ENCODE measurements around the gene PDCD2.

DNA sequence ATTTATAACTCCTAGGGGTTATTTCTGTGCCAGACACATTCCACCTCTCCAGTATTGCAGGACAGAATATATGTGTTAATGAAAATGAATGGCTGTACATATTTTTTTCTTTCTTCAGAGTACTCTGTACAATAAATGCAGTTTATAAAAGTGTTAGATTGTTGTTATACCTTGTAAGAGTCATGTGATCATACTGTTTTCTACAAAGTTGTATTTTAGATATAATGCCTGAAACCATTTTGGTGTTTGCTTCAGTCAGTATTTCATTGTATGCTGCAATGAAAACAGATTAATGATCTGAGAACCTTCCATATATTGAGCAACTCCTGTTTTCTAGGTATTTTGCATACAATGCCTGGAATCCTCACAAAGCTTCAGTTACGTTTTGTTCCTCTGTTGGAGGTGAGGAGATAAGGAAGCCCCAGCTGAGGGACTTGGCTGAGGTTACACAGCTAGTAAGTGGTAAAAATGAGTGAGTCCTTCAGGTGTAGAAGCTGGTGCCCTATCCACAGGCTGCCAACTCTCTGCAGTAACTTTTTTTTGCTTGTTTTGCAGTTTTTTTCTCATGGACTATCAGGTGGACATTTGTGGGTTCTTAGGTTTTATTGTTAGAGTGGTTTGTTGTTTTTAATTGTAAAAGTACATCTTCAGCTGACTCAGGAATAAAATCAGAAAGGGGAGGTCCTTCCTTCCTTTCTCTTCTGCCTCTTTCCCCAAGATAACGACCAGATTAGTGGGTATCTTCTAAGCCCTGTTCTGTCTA is 11.6 kb downstream of the PDCD2 start:
- no peak for TF ChIP-seq POLR2A (IDR thresholded peaks at IDR 0.05)
- TF ChIP-seq, protein P1, sequence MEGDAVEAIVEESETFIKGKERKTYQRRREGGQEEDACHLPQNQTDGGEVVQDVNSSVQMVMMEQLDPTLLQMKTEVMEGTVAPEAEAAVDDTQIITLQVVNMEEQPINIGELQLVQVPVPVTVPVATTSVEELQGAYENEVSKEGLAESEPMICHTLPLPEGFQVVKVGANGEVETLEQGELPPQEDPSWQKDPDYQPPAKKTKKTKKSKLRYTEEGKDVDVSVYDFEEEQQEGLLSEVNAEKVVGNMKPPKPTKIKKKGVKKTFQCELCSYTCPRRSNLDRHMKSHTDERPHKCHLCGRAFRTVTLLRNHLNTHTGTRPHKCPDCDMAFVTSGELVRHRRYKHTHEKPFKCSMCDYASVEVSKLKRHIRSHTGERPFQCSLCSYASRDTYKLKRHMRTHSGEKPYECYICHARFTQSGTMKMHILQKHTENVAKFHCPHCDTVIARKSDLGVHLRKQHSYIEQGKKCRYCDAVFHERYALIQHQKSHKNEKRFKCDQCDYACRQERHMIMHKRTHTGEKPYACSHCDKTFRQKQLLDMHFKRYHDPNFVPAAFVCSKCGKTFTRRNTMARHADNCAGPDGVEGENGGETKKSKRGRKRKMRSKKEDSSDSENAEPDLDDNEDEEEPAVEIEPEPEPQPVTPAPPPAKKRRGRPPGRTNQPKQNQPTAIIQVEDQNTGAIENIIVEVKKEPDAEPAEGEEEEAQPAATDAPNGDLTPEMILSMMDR (IDR thresholded peaks at IDR 0.05) = no peak
- TF ChIP-seq EP300 (IDR thresholded peaks at IDR 0.05) = no peak

Data from tibial nerve (tissue), 4 donors.